NCI-H1436 (cell line): ENCODE data around the gene INKA1.
A peak's percentile ranks its signal among the peaks of the same experiment; 100 is the strongest.
"Not testable (repeated sequence)": the region's sequence is repeated elsewhere in the genome, so short reads cannot be mapped to it uniquely, and the experiment has no call there.

ENCODE experiments used
- DNase-seq: peaks from one replicate; lab custom pipeline; 2025; lab: John Stamatoyannopoulos, UW

The INKA1 gene

DNA sequence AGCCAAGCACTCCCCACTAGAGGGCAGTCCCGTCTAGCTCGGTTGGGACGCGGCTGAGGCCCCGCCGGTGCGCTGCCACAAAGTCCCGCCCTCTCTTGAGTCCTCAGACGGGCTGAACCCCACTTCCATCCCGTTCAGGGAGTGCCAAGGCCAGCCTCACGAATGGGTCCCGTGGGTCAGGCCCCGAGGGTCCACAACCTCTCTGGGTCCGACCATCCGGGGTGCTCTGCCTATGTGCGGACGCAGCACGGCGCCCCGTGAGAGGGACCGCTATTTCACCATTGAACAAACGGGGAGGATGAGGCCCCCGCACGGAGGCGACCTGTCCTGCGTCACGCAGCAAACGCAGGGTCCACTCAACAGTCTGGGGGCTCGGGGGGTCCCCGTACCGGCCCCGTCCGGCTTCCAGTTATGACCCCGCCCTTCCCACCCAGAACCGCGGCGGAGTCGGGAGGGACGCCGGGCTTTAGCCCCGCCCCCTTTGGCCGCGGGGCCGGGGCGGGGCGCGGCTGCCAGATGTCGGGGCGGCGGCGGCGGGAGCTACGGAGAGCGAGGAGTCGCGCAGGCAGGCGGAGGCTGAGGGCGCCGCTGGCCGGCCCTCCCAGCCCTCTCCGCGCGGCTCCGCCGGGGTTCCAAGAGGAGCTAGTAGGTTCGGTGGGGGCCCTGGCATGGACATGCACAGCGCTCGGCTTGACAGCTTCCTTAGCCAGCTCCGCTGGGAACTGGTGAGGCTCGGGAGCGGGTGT is at the start of gene INKA1:
Gene INKA1, plus strand, starts transcription at position 543 of the 746 bp plus-strand sequence. Its CDS starts 132 bp downstream, at position 675.
- peak; percentile 66 for DNase-seq

DNA sequence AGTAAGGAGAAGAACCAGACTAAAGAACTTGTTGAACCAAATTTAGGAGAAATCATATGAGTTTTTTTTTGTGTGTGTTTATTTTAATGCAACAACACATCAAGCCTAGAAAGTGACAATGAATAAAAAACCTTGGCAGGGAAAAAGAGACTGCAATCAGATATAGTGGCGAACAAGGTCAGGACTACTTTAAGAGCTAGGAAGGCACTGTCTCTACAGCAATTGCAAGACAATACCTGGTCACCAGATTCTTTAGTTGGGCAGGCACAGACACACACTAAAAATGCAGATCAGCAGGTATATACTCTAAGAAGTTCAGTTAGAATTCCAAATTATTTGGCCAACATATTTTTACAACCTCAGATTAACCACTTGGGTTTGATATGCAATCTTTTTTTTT is 48.5 kb upstream of the INKA1 start:
- no peak for DNase-seq

DNA sequence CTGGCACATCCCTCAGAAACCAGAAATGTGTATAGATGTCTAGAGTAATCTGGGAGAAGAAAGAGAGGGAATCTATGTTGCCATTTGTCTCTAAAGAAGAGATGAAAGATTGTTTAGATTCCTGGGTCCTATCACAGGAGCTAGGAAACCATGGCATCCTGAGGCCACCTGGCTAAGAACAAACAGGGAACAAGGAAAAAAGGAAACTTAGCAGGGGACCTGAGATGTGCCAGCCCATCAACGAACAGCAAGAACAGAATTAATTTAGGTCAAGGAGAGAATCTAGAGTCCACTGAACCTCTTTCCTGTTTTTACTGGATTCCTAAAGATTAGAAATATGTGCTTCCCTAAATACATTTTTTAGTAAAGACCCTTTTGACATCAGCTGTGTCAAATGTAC is 47.0 kb upstream of the INKA1 start:
- no peak for DNase-seq

DNA sequence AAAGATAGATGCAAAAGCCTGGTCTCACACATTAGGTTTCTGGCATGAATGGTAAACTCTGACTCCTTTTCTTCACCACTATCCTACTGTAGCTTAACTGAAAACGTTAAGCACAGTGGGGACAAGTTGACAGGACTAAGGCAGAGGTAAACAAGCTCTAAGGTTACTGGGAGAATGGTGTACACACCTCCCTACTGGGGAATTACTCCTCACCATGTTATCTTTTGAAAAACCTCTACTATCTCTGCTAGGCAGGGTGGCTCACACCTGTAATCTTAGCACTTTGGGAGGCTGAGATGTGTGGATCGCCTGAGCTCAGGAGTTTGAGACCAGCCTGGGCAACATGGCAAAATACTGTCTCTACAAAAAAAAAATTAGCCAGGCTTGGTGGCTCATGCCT is 45.9 kb upstream of the INKA1 start:
- DNase-seq, result no peak

- no peak for DNase-seq
These were observed 43.8 kb upstream of the INKA1 start for GRCh38 chr3:49759226-49759625.

- no peak for DNase-seq
These were observed 41.4 kb upstream of the INKA1 start for GRCh38 chr3:49761661-49762060.

DNA sequence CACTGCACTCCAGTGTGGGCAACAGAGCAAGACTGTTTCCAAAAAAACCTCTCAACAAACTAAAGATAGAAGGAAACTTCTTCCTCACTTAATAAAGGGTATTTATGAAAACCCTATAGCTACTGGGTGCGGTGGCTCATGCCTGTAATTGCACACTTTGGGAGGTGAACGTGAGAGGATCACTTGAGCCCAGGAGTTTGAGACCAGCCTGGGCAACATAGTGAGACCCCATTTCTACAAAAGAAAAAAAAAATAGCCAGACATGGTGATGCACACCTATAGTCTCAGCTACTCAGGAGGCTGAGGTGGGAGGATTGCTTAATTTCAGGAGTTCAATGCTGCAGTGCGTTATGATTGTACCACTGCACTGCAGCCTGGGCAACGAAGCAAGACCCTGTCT is 39.1 kb upstream of the INKA1 start:
- DNase-seq, result no peak

- DNase-seq, result no peak
These were observed 33.7 kb upstream of the INKA1 start for GRCh38 chr3:49769286-49769915.

DNA sequence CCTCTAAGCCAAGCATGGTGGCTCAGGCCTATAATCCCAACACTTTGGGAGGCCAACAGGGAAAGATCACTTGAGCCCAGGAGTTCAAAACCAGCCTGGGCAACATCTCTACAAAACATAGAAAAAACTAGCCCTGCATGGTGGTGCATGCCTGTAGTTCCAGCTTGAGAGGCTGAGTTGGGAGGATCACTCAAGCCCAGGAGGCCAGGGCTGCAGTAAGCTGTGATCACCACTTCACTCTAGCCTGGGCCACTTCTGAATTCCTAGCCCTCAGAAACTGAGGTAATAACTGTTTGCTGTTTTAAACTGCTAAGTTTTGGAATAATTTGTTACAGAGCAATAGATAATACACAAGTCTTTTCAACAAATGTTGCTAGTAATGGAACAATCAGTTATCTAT is 33.1 kb upstream of the INKA1 start:
- DNase-seq, result no peak

DNA sequence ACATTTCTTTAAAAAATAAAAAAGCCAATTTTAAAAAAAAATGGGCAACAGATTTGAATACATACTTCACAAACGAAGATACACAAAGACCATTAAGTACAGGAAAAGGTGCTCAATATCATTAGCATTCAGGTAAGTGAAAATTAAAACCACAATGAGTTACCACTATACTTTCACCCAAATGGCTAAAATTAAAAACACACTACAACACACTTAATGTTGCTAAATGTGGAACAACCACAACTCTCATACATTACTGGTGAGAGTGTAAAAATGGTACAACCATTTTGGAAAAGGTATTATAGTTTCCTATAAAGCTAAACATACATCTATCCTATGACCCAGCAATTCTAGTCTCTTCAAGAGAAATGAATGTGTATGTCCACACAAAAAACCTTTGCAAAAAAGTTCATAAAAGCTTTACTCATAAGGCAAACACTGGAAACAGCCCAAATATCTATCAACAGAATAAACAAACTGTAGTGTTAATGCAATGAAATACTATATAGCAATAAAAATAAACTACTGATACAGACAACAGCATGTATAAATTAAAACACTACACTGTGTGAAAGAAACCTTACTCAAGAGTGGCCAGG is 31.6 kb upstream of the INKA1 start:
- no peak for DNase-seq

- DNase-seq, result no peak
These were observed 30.4 kb upstream of the INKA1 start for GRCh38 chr3:49772703-49773102.

- DNase-seq, result no peak
These were observed 27.5 kb upstream of the INKA1 start for GRCh38 chr3:49775538-49775937.

DNA sequence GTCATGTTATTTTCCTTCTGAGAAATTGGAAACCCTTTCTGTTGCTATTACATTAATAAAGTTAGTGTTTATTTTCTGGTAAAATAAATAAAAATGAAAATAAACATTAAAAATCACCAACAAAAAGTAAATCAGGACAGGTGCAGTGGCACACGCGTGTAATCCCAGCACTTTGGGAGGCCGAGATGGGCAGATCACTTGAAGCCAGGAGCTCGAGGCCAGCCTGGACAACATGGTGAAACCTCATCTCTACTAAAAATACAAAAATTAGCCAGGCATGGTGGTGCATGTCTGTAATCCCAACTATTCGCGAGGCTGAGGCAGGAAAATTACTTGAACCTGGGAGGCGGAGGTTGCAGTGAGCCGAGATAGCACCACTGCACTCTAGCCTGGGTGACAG is 27.0 kb upstream of the INKA1 start:
- DNase-seq, result not testable (repeated sequence)

DNA sequence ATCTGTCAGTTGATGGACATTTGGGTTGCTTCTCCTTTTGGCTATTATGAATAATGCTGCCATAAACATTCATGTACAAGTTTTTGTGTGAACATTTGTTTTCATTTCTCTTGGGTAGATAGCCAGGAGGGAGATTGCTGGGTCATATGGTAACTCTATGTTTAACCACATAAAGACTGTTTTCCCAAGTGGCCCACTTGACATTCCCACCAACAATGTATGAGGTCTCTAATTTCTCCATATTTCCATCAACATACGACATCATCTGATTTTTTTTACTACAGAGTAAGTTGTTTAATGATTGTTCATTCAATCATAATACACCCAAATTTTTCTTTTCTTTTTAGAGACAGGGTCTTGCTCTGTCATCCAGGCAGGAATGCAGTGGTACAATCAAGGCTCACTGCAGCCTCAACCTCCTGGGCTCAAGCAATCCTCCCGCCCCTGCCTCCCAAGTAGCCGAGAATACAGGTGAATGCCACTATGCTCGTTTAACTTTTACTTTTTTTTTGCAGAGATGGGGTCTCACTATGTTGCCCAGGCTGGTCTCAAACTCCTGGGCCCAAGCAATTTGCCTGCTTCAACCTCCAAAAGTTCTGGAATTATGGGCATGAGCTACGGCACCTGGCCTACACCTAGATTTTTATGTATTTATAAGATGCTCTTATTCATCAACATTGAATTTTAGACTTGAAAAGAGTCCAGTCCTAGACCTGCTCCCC is 23.5 kb upstream of the INKA1 start:
- DNase-seq, result no peak

DNA sequence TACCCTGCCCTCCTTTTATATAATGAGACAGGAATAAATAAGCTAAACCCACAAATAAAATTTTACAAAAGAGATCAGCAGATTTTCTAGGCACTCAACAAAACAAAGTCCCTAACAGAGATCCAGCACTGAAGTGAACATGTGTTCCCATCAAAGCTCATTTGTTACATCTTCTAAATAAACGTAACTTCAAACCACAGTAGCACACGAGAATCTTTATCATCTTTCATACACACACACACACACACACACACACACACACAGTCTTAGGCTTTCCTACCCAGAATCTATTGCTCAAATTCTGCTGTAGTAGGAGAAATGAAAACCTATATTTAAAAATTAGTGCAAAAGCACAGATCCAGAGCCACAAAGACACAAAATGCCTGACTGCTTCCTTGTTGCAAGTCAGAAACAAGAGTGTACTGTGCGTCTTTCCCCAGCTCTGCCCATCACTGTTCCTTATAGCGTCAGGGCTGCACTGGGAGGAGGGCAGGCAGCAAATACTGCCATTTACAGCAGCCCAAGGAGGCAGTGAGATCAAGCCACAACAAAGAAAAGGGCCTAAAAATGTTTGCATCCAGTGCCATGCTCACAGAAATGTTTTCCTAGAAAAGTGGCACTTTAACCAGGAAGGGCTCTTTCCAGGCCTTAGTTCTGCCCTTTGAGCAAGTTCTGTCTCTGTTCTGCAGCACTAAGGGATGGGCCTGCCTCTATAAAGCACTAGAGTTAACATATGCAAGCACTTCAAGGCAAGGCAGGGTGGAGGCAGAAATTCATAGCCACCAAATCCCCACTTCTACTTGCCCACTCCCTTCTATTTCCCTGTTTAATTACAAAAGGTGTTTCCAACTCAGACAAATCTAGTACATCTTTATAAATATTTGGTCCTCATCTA is 22.7 kb upstream of the INKA1 start:
- DNase-seq, result no peak

- not testable (repeated sequence) for DNase-seq
These were observed 22.1 kb upstream of the INKA1 start for GRCh38 chr3:49780975-49781365.

DNA sequence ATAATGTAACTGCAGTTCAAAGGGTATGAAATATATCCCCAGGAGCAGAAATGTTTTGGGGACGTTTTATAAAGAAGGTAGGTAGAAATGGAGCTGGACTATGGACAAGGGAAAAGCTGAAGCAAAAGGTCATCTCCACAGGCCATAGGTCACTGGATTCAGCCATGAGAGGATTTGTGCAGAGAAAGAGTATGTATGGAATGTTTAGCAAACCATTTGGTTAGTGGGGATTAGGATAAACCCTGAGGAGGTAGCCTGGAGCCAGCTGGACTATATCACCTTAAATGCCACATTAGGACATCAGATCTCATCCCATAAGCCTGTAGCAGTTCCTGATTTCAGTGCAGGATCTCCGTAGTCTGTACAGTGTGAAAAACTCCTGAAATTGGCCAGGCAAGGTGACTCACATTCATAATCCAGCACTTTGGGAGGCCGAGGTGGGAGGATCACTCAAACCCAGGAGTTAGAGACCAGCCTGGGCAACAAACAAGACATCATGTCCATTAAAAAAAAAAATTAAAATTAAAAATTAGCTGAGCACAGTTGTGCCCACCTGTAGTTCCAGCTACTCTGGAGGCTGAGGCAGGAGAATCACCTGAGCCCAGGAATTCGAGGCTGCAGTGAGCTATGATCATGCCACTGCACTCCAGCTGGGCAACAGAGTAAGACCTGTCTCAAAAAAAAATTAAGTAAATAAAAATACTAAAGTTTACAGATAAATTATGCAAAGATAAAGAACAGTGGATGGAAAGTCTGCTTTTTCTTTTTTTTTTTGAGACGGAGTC is 21.5 kb upstream of the INKA1 start:
- no peak for DNase-seq

DNA sequence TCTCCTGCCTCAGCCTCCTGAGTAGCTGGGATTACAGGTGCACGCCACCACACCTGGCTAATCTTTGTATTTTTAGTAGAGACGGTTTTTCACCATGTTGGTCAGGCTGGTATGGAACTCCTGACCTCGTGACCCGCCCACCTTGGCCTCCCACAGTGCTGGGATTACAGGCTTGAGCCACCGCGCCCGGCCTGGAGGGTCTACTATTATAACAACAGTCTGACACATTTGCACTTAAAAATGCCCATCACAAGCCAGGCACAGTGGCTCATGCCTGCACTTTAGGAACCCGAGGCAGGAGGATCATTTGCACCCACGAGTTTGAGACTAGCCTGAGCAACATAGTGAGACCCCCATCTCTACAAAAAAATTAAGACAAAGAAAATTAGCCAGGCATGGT is 20.8 kb upstream of the INKA1 start:
- not testable (repeated sequence) for DNase-seq

GRCh38 chr3:49785565-49786356 is 17.3 kb upstream of the INKA1 start:
- no peak for DNase-seq
